NCI-H1417 (cell line): ENCODE data around the gene PDIA5.
"Not testable (repeated sequence)": the region's sequence is repeated elsewhere in the genome, so short reads cannot be mapped to it uniquely, and the experiment has no call there.

Experiments used
- DNase-seq, 3 experiments: peaks; one replicate each; lab custom pipeline; 2025; lab: John Stamatoyannopoulos, UW

Gene PDIA5

DNA sequence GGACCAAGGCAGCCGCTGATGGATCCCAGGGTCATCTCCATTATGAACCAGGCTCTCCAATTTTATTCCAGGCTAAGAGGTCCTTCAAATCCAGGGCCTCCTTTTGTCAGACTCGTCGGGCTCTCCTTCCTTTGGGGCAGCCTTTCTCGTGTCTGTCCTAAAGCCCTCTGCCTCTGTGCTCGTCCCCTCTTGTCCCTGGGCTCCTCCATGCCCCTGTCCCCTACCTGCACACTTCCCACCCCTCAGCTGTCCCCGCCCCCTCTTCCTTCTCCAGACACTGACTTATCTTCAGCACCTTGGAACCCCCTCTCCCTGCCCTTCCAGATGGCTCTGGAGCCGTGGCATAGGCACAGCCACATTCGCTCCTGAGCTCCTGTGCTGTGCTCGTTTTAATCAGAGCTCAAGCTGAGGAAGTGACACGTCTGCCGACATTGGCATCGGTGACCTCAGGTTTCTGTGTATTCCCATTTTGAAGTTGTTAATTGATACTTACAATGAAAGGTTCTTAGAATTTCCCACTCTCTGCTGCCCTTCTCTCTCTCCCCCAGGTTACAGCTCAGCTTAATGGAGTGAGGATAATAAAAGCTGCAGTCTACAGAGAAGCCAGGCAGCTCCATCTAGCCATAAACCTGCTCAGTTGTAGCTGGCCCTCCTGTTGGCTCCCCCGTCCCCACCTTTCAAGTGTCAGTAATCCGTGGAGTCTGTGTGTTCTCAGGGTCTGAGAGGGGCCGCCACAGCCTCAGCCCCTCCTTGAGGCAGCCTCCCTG is 83.8 kb downstream of the PDIA5 start:
- DNase-seq = no peak

DNA sequence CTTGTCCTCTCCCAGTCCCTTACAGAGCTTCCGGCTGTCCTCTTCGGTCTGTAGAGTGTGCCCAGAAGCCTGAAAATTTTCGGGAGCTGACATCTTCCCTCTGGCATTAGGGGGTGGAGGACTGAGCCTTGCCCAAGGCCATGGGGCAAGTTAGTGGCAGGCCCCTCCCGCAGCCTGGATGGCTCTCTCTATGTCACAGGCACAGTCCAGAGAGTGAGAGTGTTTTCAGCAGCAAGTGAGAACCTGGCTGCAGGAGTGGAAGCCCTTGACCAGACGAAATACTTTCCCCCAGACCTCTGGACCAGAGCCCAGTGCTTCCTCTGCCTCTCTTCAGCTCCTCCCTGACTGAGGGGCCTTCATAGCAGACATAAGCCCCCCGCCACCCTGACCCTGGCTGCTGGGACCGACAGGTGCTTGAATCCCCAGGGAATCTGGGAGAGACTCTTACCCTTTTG is 84.5 kb downstream of the PDIA5 start:
- DNase-seq = no peak

DNA sequence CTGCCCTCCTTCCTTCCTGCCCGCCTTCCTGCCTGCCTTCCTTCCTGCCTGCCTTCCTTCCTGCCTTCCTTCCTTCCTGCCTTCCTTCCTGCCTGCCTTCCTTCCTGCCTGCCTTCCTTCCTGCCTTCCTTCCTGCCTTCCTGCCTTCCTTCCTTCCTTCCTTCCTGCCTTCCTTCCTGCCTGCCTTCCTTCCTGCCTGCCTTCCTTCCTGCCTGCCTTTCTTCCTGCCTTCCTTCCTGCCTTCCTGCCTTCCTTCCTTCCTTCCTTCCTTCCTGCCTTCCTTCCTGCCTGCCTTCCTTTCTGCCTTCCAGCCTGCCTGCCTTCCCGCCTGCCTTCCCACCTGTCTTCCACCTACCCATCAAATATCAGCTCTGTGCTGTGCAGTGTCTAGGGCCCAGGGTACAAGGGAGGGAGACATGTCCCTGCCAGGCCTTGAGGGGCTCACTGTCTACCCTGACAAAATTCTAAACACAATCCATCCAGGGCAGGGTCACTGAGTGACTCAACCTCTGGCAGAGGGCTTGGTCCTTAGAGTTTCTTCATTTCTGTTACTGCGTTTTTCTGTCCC is 85.1 kb downstream of the PDIA5 start:
- DNase-seq = not testable (repeated sequence)

DNA sequence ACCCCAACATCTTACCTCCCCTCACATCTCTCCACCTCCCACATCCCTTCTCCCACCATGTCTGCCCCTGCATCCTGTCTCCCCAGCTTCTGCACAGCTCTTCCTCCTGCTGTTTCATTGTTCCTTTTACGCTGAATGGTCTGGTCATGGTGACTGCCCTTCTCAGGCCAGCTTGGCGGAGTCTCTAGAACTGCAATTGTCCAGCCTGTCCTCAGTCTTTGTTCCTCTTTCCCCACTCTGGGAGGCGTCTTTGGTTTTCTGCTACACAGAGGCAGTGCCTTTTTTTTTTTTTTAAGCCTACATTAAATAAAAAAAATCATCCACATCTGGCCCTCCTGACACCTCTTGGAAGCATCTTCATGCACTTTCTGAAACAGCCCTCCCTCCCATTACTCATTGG is 85.9 kb downstream of the PDIA5 start:
- DNase-seq = no peak

DNA sequence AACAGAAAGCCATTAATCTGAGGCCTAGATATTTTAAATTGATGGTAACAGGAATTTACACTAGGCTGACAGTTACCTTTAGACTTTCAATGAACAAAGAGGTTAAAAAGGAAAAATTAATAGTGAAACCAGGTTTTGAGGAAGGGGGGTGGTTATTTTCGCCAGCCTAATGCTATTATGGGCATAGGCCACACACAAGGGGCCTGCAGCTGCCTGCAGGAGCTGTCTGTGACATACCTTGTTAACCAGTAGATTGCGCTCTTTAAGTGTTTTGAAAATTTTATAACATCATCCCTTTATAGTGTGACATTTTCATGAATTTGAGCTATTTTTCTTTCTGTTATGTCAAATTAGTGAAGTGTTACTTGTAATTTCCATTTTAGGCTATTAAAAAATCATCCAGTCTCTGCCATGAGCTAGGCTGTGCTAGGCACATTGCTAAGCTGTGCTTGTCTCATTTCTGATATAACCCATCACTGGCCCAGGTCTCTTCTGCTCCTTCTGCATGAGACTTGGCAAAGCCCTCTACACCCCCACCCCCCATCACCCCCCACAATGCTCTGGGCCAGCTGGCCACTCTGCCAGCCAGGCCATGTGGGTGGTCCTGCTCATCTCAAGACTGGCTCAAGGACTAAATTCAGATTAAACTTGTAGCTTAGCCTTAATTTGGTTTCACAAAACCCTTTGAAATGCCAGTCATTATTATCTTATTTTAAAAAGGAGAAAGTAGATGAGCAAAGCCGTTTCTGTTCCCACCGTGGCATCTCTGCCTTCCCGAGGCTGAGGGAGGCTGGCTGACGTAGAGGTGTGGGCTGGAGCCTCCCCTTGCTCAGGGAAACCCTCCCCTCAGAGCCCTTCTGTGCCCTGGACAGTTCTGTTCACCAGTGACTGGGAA is 86.5 kb downstream of the PDIA5 start:
- DNase-seq = no peak

DNA sequence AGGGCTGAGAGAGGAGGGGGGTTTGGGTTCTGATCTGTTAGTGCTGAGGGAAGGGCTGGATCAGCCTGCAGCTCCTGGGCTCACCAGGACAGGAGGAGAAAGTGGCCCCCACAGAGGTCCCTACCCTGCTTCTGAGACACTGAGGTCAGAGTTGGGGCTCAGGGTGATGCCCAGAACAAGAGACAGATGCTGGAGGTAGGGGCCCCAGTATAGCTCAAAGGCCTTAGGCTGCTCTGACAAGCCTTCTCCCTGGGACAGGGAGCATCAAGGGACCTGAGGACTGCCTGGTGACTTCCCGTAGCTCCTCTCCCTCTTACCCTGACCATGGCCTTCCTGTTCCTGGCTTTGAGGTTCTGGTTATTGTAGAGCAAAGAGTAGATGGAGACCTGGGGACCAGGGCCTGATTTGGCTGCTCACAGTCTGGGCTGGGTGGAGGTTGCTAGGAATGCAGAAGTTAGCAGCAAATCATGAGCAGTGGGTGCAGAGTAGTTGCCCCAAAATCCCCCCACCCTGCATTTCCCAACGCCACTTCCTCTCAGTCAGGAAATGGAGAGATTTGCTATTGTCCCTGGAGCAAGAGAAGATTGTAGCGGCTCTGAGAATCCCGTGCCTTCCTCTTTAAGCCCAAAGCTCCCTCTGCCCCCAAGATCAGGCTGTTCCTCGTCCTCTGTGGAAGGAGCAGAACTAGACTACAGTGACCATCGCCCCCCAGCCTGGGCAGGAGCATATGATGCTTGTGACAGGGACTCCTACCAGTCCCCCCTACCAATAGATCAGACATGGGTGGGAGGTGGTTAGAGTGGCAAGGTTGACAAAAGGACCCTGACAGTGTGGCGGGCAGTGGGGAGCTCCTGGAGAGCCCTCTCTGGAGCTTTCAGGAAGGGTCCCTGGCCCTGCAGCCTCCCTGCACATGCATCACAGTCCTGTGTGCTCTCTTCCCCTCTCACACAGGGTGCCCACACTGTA is 87.5 kb downstream of the PDIA5 start:
- DNase-seq = no peak

DNA sequence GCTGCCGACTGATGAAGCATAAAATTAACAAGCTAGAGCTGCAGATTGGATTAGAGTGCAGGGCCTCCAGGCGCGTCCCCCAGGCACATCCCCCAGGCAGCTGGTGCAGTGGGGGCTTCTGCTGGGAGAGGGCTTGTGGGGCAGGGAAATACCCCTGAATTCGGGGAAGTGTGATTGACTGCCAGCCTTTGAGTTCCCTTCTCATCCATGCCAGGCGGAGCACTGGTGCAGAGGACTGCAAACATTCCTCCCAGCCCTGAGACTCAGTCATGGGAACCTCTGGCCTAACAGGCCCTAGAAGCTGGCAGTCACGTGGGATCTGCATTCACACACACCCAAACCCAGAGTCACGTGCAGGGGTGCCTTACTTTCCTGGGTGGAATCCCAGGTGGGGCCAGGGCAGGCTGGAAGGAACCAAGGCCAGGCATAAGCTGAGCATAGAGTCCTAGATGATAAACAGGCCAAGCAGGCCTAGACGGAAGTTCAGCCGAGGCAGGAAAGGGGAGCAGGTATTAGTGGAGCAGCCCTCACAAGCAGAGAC is 88.7 kb downstream of the PDIA5 start:
- DNase-seq = no peak

DNA sequence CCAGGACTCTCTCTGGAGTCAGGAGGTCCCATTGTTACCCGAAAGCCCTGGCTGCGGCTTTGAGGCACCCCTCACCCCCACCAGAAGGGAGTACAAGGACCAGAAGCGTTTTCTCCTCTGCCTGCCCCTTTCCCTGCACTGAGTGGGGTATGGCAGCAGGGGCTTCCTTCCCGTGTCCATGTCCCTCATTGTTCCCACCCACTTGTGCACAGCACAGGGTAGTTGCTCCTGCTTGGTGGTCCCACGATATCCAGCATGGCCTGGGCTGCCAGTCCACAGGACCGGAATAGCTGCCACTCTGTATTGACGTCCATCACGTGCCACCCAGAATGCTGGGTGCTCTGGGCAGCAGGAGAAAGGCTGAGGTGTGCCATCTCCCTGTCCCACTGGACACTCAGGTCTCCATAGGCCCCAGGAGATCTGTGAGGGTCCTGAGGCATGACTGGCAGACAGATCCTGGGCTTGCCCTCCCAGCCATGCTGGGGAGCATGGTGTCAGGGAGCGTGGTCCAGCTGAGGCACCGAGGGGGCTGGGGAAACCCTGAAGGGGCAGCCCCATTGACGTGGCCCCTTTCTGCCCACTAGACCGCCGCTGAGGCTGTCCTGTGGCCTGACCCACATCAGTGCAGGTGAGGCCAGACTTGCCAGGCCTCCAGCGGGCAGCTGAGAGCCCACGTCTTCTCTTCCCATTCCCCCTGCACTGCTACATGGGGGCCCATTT is 89.6 kb downstream of the PDIA5 start:
- DNase-seq = no peak

DNA sequence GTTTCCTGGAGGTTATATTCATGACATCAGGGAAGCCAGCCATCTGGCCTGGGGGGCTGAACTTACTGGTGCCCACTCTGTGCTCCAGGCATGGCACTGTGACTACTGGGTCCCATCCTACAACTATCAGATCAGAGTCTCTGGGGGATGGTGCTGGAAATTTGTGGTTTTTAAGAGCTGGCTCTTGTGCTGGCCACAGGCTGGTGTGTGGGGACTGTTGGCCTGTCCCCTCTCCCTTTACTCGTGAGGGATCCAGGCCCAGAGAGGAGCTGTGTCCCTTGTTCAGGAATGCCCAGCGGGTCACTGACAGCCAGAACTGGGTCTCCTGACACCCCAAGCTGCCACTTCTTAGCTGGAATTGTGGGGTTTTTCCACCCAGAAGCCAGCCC is 90.4 kb downstream of the PDIA5 start:
- DNase-seq = no peak

DNA sequence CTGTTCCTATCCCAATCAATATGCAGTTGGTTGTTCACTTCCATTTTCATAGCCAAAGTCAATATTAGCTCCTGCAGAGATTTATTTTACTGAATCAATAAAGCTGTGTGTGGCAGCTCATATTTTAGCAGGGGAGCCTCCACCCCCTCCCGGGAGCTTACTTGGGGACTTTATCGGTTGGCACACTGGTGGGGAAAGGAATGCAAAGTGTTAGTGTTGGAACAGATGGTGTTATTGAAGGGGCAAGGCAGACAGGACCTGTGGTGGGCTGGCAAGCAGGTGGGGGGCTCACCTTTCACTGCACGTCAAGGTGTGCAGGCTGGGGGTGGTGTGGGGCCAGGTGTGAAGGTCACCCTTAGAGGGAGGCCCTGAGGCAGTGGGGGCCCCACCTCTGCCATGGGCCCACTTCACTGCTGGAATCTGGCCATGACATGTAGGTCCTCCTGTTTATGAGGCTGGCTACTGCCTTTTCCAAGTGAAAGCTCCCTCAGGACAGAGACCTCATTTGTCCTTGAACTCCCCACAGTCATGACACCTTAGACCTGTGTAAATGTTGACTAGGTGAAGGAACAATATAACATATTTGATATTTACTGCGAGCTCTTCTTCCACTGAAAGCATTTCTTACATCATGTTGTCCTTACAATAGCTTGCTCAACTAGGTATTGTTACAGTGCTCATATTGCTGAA is 90.9 kb downstream of the PDIA5 start:
- no peak for DNase-seq

DNA sequence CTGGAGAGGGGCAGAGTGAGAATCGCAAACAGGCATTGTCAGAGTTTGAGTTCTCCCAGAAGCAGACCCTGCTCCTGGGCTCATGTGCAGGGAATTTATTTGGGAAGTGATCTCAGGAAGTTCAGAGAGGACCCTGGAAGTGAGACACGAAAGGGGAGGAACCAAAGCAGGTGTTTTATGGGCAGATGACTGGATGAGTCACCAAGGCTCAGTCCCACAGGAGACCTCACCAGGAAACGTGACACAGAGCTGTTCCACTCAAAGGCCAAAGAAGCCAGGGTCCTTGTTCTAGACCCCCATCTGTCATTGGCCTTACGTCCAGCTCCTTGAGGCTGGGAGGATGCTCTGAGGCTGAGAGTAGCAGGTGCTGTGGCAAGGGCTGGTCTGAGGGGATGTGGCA is 91.5 kb downstream of the PDIA5 start:
- DNase-seq = no peak

DNA sequence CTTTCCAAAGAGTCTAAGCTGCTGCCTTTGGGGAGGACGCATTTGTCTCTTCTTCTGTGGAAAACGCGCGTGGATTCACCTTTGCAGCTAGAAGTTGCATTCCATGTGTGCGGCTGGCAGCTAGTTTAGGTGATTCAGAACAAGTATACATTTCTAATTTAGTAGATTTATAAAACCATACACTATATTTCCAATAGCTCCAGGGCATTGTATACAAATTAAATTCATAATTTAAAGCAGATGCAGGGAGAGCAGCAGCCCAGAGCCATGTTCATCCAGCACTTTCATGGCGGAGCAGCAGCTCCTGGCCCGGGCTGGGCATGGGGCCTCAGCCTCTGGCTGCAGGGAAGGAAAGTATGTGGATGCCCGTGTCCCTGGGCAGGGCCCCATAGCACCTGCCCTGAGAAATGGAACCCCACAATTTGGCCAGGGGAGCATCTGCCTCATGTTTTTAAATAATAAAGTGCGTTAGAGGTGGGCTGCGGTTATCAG is 92.1 kb downstream of the PDIA5 start:
- DNase-seq = no peak

DNA sequence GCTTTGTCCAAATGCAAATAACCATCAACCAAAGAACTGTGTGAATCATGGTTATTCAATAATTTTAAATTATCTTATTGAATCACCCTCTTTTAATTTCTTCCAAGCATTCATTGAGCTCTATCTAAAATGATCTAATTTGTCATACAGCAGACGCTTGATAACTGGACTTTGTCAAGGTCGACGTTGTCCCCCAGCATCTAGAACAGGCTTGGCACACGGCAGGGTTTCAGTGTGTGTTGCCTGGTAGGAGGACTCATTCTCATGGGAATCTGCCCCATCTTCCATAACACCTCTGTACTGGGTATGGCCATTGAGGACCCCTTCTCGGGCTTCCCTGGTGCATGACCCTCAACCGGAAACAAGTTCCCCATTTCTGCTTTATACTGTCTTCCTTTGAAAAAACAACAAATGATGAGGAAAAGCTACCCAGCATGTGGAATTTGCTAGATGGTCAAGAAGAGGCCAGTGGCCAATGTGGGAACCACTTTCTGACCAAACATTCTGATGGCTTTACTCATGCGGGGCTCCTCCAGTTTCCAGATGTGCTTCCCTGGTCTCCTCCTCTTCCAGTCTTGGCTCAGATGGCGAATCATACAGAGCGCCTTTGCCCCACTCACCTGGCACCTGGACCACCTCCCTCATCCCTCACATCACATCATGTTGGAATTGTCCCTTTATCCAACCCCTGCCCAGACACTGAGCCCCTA is 93.3 kb downstream of the PDIA5 start:
- no peak for DNase-seq

DNA sequence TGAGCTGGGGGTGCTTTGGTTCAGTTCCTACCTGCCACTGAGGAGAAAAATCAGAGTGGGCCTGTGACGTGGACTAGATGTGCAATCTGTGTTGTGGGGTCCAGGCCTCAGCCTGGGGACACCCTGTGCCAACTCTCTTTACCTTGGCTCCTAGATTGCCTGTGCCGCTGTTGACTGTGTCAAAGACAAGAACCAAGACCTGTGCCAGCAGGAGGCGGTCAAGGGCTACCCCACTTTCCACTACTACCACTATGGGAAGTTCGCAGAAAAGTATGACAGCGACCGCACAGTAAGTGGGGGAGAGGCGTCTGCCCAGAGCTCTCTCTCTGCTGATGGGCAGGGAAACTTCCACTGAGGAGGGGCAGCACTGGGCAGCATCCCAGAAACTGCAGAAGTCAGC is 94.3 kb downstream of the PDIA5 start:
- DNase-seq = no peak

DNA sequence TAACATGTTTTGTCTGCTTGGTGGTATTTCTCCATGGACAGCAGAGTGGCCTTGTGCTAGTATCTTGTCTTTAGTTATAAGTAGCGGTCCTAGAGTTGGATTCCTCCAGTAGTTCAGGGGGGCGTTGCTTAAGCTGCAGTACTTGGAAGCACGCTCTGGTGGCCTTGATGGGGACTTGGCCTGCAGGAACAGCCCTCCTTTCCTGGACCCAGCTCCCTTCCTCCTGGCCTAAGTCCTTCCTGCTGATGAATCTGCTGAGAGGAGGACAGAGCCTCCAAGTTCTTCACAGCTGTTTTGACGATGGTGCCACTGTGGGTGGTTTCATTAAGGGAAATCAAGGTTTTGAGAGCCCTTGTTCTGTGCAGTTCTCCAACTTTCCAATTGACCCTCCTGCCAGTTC is 96.3 kb downstream of the PDIA5 start:
- no peak for DNase-seq

DNA sequence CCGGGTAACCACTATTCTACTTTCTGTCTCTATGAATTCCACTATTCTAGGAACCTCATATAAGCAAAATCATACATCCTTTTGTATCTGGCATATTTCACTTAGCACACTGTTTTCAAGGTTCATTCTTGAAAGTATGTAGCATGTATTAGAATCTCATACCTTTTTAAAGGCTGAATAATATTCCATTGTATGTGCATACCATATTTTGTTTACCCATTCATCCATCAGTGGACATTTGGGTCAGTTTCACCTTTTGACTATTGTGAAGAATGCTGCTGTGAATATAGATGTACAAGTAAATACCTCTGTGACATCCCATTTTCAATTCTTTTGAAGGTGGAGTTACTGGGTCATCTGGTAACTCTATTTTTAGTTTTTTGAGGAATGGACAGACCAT is 98.3 kb downstream of the PDIA5 start:
- no peak for DNase-seq

DNA sequence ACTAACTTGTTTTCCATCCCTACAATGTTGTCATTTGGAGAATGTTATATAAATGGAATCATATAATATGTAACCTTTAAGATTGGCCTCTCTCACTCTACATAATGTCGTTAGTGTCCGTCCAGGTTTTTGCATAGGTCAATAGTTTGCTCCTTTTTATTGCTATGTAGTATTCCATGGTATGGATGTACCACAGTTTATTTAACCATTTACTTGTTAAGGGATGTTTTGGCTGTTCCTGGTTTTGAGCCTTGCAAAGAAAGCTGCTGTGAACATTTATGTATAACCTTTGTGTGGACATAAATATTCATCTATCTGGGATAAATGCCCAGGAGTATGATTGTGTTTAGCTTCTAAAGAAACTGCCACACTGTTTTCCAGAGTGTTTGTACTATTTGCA is 100.9 kb downstream of the PDIA5 start:
- no peak for DNase-seq

DNA sequence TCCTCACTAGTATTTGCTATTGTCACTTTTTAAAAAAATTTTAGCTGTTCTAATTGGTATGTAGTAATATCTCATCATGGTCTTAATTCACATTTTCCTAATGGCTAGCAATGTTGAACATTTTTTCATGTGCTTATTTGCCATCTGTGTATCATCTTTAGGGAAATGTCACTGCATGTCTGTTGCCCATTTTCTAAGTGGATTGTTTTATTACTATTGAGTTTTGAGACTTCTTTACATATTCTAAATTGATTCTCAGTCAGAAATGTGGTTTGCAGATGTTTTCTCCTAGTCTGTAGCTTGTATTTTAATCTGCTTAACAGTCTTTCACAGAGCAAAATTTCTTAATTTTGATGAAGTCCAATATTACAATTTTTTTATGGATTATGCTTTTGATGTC is 101.3 kb downstream of the PDIA5 start:
- no peak for DNase-seq

DNA sequence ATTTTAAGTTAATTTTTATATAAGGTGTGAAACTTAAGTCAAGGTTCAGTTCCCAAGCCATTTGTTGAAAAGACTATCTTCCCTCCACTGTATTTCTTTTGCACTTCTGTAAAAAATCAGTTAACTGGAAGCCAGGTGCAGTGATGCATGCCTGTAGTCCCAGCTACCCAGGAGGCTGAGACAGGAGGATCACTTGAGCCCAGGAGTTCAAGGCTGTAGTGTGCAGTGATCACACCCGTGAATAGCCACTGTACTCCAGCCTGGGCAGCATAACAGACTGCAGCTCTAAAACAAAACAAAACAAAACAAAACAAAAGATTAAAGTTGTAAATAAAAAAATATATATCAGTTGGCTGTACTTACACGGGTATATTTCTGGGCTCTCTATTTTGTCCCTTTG is 101.8 kb downstream of the PDIA5 start:
- no peak for DNase-seq
